ENCODE measurements around the gene ROR1.

DNA sequence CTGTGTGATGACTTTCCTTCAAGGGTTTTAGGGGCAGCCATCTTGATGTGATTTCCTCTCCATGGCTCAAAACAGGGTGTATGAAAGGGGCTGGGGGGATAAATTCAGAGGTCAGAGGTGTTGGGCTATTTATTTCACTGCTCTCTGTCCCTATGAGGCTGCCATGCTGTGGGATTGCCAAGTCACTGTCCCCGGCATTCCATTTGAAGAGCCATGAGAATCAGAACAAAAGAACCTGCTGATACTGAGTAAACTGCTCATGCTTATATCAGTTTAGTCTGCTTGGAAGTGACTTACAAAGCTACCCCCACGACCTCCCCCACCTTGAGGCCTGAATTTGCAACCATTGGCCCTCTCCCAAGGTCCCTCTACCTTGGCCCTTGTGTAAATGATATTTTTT, 357.3 kb downstream of the ROR1 start:
- TF ChIP-seq POLR2A (IDR thresholded peaks at IDR 0.05; ENCODE audit: low read length) (no peak), GATA1 (IDR thresholded peaks at IDR 0.05; ENCODE audit: low read depth, low read length) (no peak)
